Tibial nerve (tissue), 4 donors: Measurements from ENCODE around the gene DPH1. TPM values are rescaled to one million over a fixed set of nuclear protein-coding genes. Genes with fewer than 3 reads are reported as not detected.

Experiments
- DNase-seq, 2 donors: peaks; one replicate each; pipeline ENCODE4 v3.0.0-alpha.2; 2019; ENCODE audit warnings: low spot score in 2 of 2
- H3K27ac ChIP-seq, 4 donors: fragments of 200-600 bp; sonication (generic) in 3 of 4; one replicate each; pipeline ENCODE4 v1.5.1; 2017 to 2019; ENCODE audit warnings: mild to moderate bottlenecking in 1 of 4
- H3K27me3 ChIP-seq, 2 donors: fragments of 200-600 bp; sonication (generic) in 1 of 2; one replicate each; pipeline versions ENCODE4 v1.5.1 to v1.6.0; 2017 to 2019
- H3K36me3 ChIP-seq, 3 donors: fragments of 200-600 bp; sonication (generic); one replicate each; pipeline ENCODE4 v1.5.1; 2018 to 2019
- H3K4me1 ChIP-seq, 4 donors: fragments of 200-600 bp; sonication (generic) in 3 of 4; one replicate each; pipeline ENCODE4 v1.5.1; 2017 to 2019
- H3K4me3 ChIP-seq, 4 donors: fragments of 200-600 bp; sonication (generic) in 3 of 4; one replicate each; pipeline ENCODE4 v1.5.1; 2017 to 2019; ENCODE audit warnings: mild to moderate bottlenecking in 1 of 4, moderate library complexity in 1 of 4
- H3K9me3 ChIP-seq, 4 donors: fragments of 200-600 bp; sonication (generic) in 3 of 4; one replicate each; pipeline ENCODE4 v1.5.1; 2017 to 2019
- CTCF ChIP-seq, 5 experiments: fragments of 200-600 bp in 3 of 5; fragments of 450-650 bp in 2 of 5; sonication (generic) in 3 of 5; IDR thresholded peaks; one replicate each; pipeline ENCODE4 v1.5.1; 2016 to 2019; ENCODE audit warnings: antibody characterized with exemption in 5 of 5, mild to moderate bottlenecking in 3 of 5, moderate library complexity in 2 of 5
- EP300 ChIP-seq, 2 donors: sonication (generic); formaldehyde crosslinking; IDR thresholded peaks; one replicate each; pipeline ENCODE4 v1.6.1; 2017; ENCODE audit warnings: antibody characterized with exemption in 2 of 2, mild to moderate bottlenecking in 1 of 2
- POLR2A ChIP-seq, 2 donors: fragments of 450-650 bp; IDR thresholded peaks; one replicate each; pipeline ENCODE4 v1.6.1; 2017; ENCODE audit warnings: antibody characterized with exemption in 2 of 2, mild to moderate bottlenecking in 2 of 2, moderate library complexity in 2 of 2
- WGBS, 2 donors: methylation state at CpG; one replicate each; pipeline ENCODE4 v1.1.5; 2018; 5-methylcytosine and 5-hydroxymethylcytosine counted together
- total RNA-seq, 4 donors: library from RNA; depleted of rRNA; stranded (reverse); fragments of >200 nt; gene quantifications; one replicate each; pipeline ENCODE4 v1.1.0, GENCODE V29; 2016

The DPH1 gene
- total RNA-seq, 4 donors from 2014 or later: 56.3 to 137 (median 63.9) TPM

DNA sequence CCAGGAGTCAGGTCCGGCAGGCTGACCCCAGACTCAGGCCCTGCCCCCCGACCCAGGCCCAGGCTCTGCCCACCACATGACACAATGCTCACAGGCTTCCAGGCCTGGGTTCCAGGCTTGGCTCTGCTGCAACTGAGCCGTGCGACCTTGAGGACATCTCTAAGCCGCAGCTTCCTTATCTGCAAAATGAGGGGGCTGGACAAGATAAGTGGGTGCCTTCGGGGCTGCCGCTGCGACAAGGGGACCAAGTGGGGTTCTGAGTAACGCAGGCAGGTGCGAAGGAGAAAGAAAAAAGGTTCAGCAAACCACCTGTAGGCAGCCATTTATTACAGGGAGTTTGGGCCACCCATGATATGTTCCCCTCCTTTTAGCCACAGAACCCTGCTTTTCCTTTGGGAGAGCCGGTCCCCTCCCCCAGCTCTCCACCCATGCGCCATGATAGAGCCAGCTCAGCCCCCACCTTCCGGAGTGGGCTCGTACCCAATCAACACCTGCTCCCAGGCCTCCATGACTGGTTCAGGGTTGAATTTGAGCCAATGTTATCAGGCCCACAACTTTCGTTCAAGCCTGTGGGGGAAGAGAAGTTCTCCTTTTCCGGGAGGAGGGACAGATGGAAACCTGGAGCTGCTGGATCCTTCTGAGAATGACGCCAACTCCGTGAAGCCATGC is 43.0 kb upstream of the DPH1 start:
- TF ChIP-seq POLR2A (IDR thresholded peaks at IDR 0.05) (no peak), EP300 (IDR thresholded peaks at IDR 0.05) (no peak), CTCF (IDR thresholded peaks at IDR 0.05) (no peak)

GRCh38 chr17:1989135-1989534 is 40.8 kb upstream of the DPH1 start:
- DNase-seq: peak in 1 of 2 donors; percentile 18
- Histone ChIP-seq H3K9me3 (no peaks in the 10 kb centered on the region), H3K36me3 (no peaks in the 10 kb centered on the region), H3K4me3 (no peak overlapping the region), H3K27ac (peak overlapping the region in 1 of 4 donors; percentile 54), H3K27me3 (peaks cover 0 to 12% of the 10 kb centered on the region in 2 donors), H3K4me1 (peaks cover 0 to 7% (median 0%) of the 10 kb centered on the region in 4 donors)
- 76 to 80% methylated on average over 10 of the region's 10 CpGs for WGBS, 2 donors
- TF ChIP-seq EP300 (IDR thresholded peaks at IDR 0.05) (no peak), CTCF (IDR thresholded peaks at IDR 0.05) (no peak), POLR2A (IDR thresholded peaks at IDR 0.05) (no peak)

More for the DNA sequence above, 43.0 kb upstream of the DPH1 start:
- 89 to 92% methylated on average over 17 to 18 of the region's 18 CpGs for WGBS, 2 donors
- Histone ChIP-seq H3K27ac (no peak overlapping the region), H3K4me1 (peaks cover 0 to 7% (median 0%) of the 10 kb centered on the region in 4 donors), H3K27me3 (peaks cover 0 to 11% of the 10 kb centered on the region in 2 donors), H3K36me3 (no peaks in the 10 kb centered on the region), H3K9me3 (no peaks in the 10 kb centered on the region), H3K4me3 (no peak overlapping the region)
- no peak for DNase-seq

- Histone ChIP-seq H3K36me3 (no peaks in the 10 kb centered on the region), H3K27ac (no peak overlapping the region), H3K9me3 (no peaks in the 10 kb centered on the region), H3K4me1 (peaks cover 0 to 15% (median under 1%) of the 10 kb centered on the region in 4 donors), H3K4me3 (no peak overlapping the region), H3K27me3 (peaks cover 0 to 38% of the 10 kb centered on the region in 2 donors)
- 67 to 71% methylated on average over 10 of the region's 10 CpGs for WGBS, 2 donors
- DNase-seq: no peak
- TF ChIP-seq CTCF (IDR thresholded peaks at IDR 0.05) (no peak), POLR2A (IDR thresholded peaks at IDR 0.05) (no peak), EP300 (IDR thresholded peaks at IDR 0.05) (no peak)
Observed at GRCh38 chr17:1992541-1992940, 37.4 kb upstream of the DPH1 start.

DNA sequence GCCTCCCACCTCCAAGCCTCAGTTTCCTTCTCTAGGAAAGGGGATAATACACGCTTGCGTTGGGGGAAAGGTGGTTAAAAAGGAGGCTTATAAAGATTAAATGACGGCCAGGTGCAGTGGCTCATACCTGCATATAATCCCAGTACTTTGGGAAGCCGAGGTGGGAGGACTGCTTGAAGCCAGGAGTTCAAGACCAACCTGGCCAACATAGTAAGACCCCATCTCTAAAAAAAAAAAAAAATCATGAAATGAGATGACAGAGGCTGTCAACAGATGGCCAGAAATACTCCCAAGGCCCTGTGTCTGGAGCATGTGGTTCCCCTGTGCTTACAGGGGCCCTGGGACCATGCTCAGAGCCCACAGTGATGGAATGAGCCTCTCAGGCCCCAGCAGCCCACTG is 35.2 kb upstream of the DPH1 start:
- WGBS, 2 donors: 96% methylated on average over 4 of the region's 4 CpGs

More for the DNA sequence above, 35.2 kb upstream of the DPH1 start:
- TF ChIP-seq POLR2A (IDR thresholded peaks at IDR 0.05) (no peak), EP300 (IDR thresholded peaks at IDR 0.05) (no peak), CTCF (IDR thresholded peaks at IDR 0.05) (no peak)
- Histone ChIP-seq H3K27ac (no peak overlapping the region), H3K4me1 (peaks cover 0 to 29% (median 13%) of the 10 kb centered on the region in 4 donors), H3K4me3 (no peak overlapping the region), H3K9me3 (no peaks in the 10 kb centered on the region), H3K27me3 (peaks cover 0 to 44% of the 10 kb centered on the region in 2 donors), H3K36me3 (no peaks in the 10 kb centered on the region)
- no peak for DNase-seq
